ENCODE results near the gene SLC25A20.
A peak's percentile ranks its signal among the peaks of the same experiment; 100 is the strongest.

Gene SLC25A20

GRCh38 chr3:48898383-48899234 lies at the start of gene SLC25A20:
SLC25A20 (minus strand) TSS chr3:48898882; CDS start chr3:48898794, 88 bp downstream.
- no peaks in the 10 kb centered on the region for H3K27me3 Mint-ChIP-seq
- DNase-seq = peak; percentile 95

GRCh38 chr3:48945891-48946549 lies 47.3 kb upstream of the SLC25A20 start:
- ATAC-seq = peak; percentile 91
- H3K4me3 Mint-ChIP-seq = peak overlapping the region; percentile 50
- H3K36me3 Mint-ChIP-seq (ENCODE audit: low read depth) = peaks cover 24% of the 10 kb centered on the region
- peak overlapping the region; percentile 88 for H3K27ac Mint-ChIP-seq
- DNase-seq = no peak
- H3K4me1 Mint-ChIP-seq = peaks cover 47% of the 10 kb centered on the region
- no peaks in the 10 kb centered on the region for H3K9me3 Mint-ChIP-seq
- no peaks in the 10 kb centered on the region for H3K27me3 Mint-ChIP-seq

More at GRCh38 chr3:48898383-48899234, at the start of gene SLC25A20:
- Mint-ChIP-seq H3K36me3 (ENCODE audit: low read depth) (peaks cover 2% of the 10 kb centered on the region), H3K4me3 (peak within 1 kb of the TSS; percentile 85), H3K27ac (peak within 1 kb of the TSS; percentile 87), H3K4me1 (peaks cover 30% of the 10 kb centered on the region), H3K9me3 (no peaks in the 10 kb centered on the region)
- peak; percentile 97 for ATAC-seq

- H3K36me3 Mint-ChIP-seq (ENCODE audit: low read depth) = peaks cover 25% of the 10 kb centered on the region
- ATAC-seq = peak; percentile 71
- H3K27ac Mint-ChIP-seq = peak overlapping the region; percentile 88
- H3K4me1 Mint-ChIP-seq = peaks cover 47% of the 10 kb centered on the region
- H3K4me3 Mint-ChIP-seq = peak overlapping the region; percentile 50
- H3K27me3 Mint-ChIP-seq = no peaks in the 10 kb centered on the region
- DNase-seq = no peak
- H3K9me3 Mint-ChIP-seq = no peaks in the 10 kb centered on the region
Observed at GRCh38 chr3:48945432-48945831, 46.8 kb upstream of the SLC25A20 start.

GRCh38 chr3:48938689-48939088 lies 40.0 kb upstream of the SLC25A20 start:
- ATAC-seq (no peak), DNase-seq (no peak)
- H3K36me3 Mint-ChIP-seq (ENCODE audit: low read depth) = peaks cover 38% of the 10 kb centered on the region
- H3K4me1 Mint-ChIP-seq = peaks cover 33% of the 10 kb centered on the region
- no peaks in the 10 kb centered on the region for H3K27me3 Mint-ChIP-seq
- no peaks in the 10 kb centered on the region for H3K9me3 Mint-ChIP-seq
- H3K4me3 Mint-ChIP-seq = no peak overlapping the region
- peak overlapping the region; percentile 62 for H3K27ac Mint-ChIP-seq

GRCh38 chr3:48938156-48938555 lies 39.5 kb upstream of the SLC25A20 start:
- no peak for ATAC-seq
- no peak overlapping the region for H3K4me3 Mint-ChIP-seq

GRCh38 chr3:48935530-48935929 lies 36.8 kb upstream of the SLC25A20 start:
- Mint-ChIP-seq H3K27me3 (no peaks in the 10 kb centered on the region), H3K4me3 (no peak overlapping the region), H3K4me1 (peaks cover 43% of the 10 kb centered on the region), H3K27ac (peak overlapping the region; percentile 36), H3K36me3 (ENCODE audit: low read depth) (peaks cover 42% of the 10 kb centered on the region), H3K9me3 (no peaks in the 10 kb centered on the region)
- DNase-seq = no peak
- no peak for ATAC-seq

More at GRCh38 chr3:48938156-48938555, 39.5 kb upstream of the SLC25A20 start:
- Mint-ChIP-seq H3K27ac (peak overlapping the region; percentile 62), H3K27me3 (no peaks in the 10 kb centered on the region), H3K4me1 (peaks cover 31% of the 10 kb centered on the region), H3K9me3 (no peaks in the 10 kb centered on the region), H3K36me3 (ENCODE audit: low read depth) (peaks cover 38% of the 10 kb centered on the region)
- DNase-seq = no peak

GRCh38 chr3:48934333-48934991 lies 35.8 kb upstream of the SLC25A20 start:
- peaks cover 51% of the 10 kb centered on the region for H3K4me1 Mint-ChIP-seq
- H3K9me3 Mint-ChIP-seq = no peaks in the 10 kb centered on the region
- ATAC-seq (no peak), DNase-seq (no peak)
- no peaks in the 10 kb centered on the region for H3K27me3 Mint-ChIP-seq
- H3K4me3 Mint-ChIP-seq = no peak overlapping the region
- H3K36me3 Mint-ChIP-seq (ENCODE audit: low read depth) = peaks cover 52% of the 10 kb centered on the region
- no peak overlapping the region for H3K27ac Mint-ChIP-seq

GRCh38 chr3:48931944-48932580 lies 33.4 kb upstream of the SLC25A20 start:
- DNase-seq = no peak
- H3K27ac Mint-ChIP-seq = peak overlapping the region; percentile 71
- no peaks in the 10 kb centered on the region for H3K27me3 Mint-ChIP-seq
- H3K4me3 Mint-ChIP-seq = no peak overlapping the region
- H3K36me3 Mint-ChIP-seq (ENCODE audit: low read depth) = peaks cover 62% of the 10 kb centered on the region
- no peaks in the 10 kb centered on the region for H3K9me3 Mint-ChIP-seq
- ATAC-seq = no peak
- H3K4me1 Mint-ChIP-seq = peaks cover 63% of the 10 kb centered on the region

- Mint-ChIP-seq H3K27ac (no peak overlapping the region), H3K4me3 (no peak overlapping the region), H3K4me1 (peaks cover 77% of the 10 kb centered on the region), H3K27me3 (no peaks in the 10 kb centered on the region), H3K9me3 (no peaks in the 10 kb centered on the region), H3K36me3 (ENCODE audit: low read depth) (peaks cover 71% of the 10 kb centered on the region)
- DNase-seq = no peak
- no peak for ATAC-seq
Observed at GRCh38 chr3:48930590-48930989, 31.9 kb upstream of the SLC25A20 start.

GRCh38 chr3:48929358-48930035 lies 30.8 kb upstream of the SLC25A20 start:
- H3K27ac Mint-ChIP-seq = no peak overlapping the region
- H3K4me1 Mint-ChIP-seq = peaks cover 77% of the 10 kb centered on the region
- H3K36me3 Mint-ChIP-seq (ENCODE audit: low read depth) = peaks cover 68% of the 10 kb centered on the region

GRCh38 chr3:48928679-48929078 lies 30.0 kb upstream of the SLC25A20 start:
- peak overlapping the region; percentile 22 for H3K4me3 Mint-ChIP-seq
- H3K27ac Mint-ChIP-seq = peak overlapping the region; percentile 43
- ATAC-seq = no peak
- DNase-seq = no peak
- H3K4me1 Mint-ChIP-seq = peaks cover 69% of the 10 kb centered on the region
- H3K36me3 Mint-ChIP-seq (ENCODE audit: low read depth) = peaks cover 66% of the 10 kb centered on the region
- no peaks in the 10 kb centered on the region for H3K9me3 Mint-ChIP-seq
- H3K27me3 Mint-ChIP-seq = no peaks in the 10 kb centered on the region

More at GRCh38 chr3:48929358-48930035, 30.8 kb upstream of the SLC25A20 start:
- H3K4me3 Mint-ChIP-seq = peak overlapping the region; percentile 3
- no peaks in the 10 kb centered on the region for H3K9me3 Mint-ChIP-seq
- ATAC-seq (no peak), DNase-seq (no peak)
- no peaks in the 10 kb centered on the region for H3K27me3 Mint-ChIP-seq

GRCh38 chr3:48927928-48928327 lies 29.2 kb upstream of the SLC25A20 start:
- no peak overlapping the region for H3K27ac Mint-ChIP-seq
- ATAC-seq = no peak
- H3K27me3 Mint-ChIP-seq = no peaks in the 10 kb centered on the region
- peaks cover 69% of the 10 kb centered on the region for H3K4me1 Mint-ChIP-seq
- DNase-seq = no peak
- no peaks in the 10 kb centered on the region for H3K9me3 Mint-ChIP-seq
- H3K36me3 Mint-ChIP-seq (ENCODE audit: low read depth) = peaks cover 64% of the 10 kb centered on the region
- H3K4me3 Mint-ChIP-seq = no peak overlapping the region

GRCh38 chr3:48926425-48927392 lies 28.0 kb upstream of the SLC25A20 start:
- H3K4me3 Mint-ChIP-seq = peak overlapping the region; percentile 18
- H3K9me3 Mint-ChIP-seq = no peaks in the 10 kb centered on the region
- peaks cover 58% of the 10 kb centered on the region for H3K36me3 Mint-ChIP-seq (ENCODE audit: low read depth)

More at GRCh38 chr3:48926425-48927392, 28.0 kb upstream of the SLC25A20 start:
- DNase-seq (no peak), ATAC-seq (no peak)
- H3K27me3 Mint-ChIP-seq = no peaks in the 10 kb centered on the region
- H3K27ac Mint-ChIP-seq = peak overlapping the region; percentile 68
- peaks cover 63% of the 10 kb centered on the region for H3K4me1 Mint-ChIP-seq

Data from activated naive CD8-positive, alpha-beta T cell treated with anti-CD3 and anti-CD28 coated beads, Interleukin-2, amount 50 U/mL, for 24 hours (primary cell).